Renal pelvis (tissue), 4 donors: Measurements from ENCODE around the gene GARNL3. TPM values are rescaled to one million over a fixed set of nuclear protein-coding genes. Genes with fewer than 3 reads are reported as not detected.

Experiments used
- DNase-seq: peaks from one replicate; pipeline ENCODE4 v3.0.0-alpha.2; 2013
- polyA plus RNA-seq, 3 donors: library from polyadenylated mRNA; unstranded; fragments of 120-200 nt; gene quantifications; one replicate each; pipeline ENCODE4 v1.2.1, GENCODE V29; 2013; ENCODE audit not compliant: insufficient read length in 3 of 3

GARNL3 gene
- polyA plus RNA-seq, 3 donors: 13.6 to 21.2 (median 18.9) TPM

DNA sequence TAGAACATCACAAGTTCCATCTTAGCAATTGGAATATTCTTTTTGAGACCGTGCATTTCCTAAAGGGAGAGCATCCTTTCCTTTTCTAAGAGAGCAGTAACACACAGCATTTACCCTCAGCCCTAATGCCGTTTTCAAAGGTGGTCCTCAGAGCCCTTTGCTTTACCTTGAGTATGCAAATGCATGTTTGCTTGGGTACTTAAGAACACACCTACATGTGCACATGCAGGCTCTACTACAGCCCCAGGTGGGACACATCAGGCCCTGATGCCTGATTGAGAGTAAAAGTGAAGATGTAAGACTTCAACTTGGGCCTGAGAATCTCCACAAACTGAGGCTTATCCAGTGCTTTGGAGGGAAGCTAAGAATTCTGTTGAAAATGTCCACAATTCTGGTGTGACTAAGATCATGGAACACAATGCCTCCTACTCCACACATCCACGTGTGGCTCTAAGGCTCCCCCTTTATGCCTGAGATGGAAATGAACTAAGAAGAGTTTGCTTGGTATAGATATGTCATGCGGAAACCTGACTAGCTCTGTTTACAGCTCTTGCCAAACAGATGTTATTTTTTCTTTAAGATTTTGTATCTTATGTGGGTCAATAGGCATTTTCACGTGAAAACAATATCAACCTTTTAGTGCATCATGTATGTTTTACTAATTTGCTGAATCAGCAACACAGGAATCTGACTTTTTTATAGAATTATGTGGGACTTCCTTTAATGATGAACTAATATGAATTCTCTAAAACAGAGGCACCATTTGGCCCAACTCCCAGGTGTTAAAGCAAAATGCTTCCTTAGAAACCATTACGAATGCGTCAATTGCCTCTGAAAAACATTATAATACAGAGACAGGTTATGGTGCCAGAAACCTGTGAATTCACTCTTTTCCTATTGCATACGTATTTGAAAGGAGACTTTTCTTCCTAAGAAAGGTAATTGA lies 83.5 kb downstream of the GARNL3 start:
- no peak for DNase-seq

DNA sequence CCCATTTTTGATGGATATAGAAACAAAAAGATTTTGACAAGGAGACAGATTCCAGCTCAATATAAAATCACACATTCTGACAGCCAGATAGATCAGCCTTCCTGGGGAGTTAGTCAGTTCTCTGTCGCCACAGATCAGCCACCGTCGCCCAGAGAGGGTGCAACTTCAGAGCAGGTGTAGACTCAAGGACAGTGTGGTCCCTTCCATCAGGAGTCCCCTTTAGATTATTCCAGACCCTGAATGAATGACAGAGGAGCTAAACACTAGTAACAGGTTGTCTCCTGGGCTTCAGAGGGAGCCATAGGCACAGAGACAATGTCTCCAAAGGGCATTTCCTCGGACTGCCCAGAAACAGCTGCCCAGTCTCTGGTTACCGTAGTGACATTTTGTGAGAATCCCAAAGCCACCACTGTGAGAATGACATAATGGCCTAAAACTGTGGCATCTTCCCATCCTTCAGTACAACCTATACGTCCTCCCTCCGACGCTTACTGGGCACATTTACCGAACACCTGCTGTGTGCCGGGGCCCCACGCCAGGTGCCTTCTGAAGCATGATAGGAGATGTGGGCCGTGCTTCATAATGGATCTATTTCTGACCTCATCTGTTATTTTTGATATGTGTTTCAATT lies 85.0 kb downstream of the GARNL3 start:
- no peak for DNase-seq

DNA sequence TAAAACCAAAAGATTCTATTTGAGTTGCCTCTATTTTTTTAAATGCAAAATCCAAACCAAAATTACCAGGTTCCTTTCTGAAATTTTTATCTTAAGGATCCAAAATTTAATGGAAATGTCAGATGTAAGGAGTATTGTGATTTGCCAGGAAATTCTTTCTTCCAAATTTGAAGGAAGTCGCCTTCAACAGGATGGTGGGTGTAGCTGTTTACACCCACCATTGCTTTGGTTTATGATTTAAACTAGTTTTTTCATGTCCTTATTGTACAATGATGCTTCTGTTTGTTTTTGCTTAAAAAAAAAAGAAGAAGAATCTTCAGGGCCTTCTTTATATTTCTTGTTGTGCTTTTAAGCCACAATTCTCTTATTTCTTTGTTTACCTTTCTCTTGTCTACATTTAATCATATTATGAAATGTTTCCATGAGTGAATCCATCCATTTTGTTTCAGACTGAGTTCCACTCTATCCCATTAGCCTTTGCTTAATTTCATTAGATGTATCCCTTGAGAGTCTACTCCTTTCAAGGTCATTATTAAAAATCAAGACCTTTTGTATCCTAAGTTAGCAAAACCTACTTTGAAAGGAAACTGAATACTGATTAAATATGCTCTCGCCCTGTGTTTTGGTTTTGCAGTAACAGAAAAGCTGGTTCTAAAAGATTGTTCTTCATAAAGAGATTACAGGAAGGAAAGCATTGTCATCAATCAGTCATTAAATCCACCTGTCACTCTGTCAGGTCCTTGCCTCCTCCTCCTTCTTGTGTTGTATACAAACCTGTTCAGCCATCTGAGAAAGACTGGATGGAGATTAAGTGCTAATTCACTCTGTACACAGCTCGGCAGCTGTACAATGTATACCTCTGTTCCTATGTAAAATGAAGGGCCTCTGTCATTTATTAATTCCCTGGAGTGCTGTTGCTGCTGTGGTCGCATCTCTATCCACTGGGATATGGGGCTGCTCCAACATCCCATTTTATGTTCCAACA lies 86.9 kb downstream of the GARNL3 start:
- no peak for DNase-seq

DNA sequence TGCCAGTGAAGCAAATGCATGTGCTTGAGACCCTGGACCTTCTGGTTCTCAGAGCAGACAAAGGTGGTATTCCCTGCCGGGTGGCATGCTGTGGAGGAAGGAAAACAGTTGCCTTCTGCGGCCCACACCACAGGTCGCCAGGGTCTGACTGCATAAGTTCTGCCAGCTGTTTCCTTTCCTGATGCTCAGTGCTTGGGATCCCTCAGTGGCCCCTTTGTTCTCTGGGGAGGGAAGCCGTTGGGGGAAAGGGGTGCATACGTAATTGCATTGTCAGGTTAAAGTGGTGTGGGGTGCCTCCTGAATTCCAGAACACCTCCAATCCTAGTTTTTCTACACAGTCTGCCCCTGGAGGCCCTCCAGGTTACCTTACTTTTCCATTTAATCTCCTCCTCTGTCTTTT lies 89.3 kb downstream of the GARNL3 start:
- DNase-seq: no peak

DNA sequence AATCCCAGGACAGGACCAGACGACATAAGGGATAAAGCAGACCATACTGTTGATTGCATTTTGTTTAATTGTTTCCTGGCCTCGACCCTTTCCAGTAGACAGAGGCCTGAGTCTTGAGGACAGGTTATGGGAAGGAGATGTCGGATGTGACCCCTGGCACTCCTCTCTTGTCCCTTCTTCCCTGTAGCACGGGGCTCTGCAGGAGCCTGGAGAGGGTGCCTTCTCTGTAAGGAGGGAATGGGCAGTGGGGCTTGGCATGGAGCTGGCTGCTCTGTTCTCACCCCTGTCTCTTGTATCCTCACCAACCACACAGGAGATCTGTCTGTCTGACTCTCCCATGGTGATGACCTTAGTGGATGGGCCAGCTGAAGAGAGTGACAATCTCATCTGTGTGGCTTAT lies 92.3 kb downstream of the GARNL3 start:
- no peak for DNase-seq

DNA sequence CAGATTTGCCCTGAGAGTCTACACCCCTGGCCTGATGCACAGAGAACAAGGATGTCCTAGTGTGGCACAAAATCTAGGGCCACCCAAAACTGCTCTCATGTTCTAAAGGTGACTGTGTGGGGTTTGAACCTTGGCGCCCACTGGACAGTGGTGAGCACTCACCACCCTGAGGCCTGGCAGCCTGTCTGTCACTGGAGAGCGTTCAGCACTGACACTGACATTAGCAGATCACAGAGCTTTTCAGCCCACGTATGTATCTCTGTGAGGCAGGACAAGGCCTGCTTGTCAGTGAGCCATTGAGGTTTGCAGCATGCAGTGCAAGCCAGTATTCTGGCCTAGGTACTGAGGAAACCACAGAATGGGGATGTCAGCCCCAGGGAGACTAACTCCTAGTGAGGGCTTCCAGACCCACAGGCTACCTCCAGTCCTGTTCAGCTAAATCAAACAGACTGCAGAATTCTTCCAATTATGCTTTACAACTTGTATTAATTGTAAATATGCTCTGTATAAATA lies 93.5 kb downstream of the GARNL3 start:
- DNase-seq: no peak

DNA sequence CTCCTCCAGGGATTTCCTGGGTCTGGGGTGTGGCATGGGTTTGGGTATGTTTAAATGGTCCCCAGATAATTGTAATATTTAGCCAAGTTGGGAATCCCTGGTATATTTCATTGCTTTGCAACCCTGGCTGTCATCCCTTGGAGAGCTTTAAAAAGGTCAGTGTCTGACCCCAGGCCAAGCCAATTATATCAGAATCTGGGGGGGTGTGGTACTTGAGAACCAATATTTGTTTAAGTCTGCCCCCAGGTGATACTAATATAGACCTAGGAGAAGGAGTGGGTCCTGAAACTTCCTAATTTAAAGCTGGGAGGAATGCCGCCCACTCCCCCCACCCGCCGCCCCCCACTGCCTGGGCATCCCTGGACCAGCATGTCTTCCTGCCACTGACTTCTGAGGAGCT lies 94.2 kb downstream of the GARNL3 start:
- no peak for DNase-seq

DNA sequence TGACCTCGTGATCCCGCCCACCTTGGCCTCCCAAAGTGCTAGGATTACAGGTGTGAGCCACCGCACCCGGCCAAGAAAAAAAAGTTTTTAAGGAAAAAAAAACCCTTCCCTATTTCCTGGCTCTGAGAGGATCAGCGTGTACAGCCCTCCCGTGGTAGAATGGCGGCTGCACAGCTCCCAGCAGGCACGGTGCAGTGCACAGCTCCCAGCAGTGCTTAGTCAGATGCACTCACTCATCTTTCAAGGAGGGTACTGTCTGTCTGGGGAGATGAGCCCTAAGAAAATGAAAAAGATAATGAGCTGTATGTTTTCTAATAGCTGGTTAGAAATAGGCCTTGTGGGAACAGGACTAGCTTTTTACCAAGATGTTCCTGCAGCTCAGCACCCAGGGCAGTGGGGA lies 95.7 kb downstream of the GARNL3 start:
- DNase-seq: no peak

DNA sequence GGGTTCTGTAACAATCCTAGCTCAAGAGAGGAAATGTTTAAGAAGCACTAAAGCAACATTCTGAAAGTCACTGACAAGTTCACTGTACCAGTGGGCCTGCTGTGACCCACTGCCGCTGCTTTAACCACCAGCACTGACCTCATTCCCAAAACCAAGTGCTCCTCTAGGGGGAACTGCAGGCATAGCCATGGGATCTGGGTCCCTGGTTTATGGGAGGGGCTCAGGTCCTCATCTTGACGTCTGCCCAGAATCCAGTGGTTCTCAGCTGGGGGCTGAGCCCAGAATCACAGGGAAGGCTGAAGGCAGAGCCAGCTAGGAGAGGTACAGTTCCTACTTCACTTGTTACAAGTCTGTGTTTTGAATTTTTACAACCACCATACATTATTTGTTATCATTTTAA lies 96.3 kb downstream of the GARNL3 start:
- no peak for DNase-seq

DNA sequence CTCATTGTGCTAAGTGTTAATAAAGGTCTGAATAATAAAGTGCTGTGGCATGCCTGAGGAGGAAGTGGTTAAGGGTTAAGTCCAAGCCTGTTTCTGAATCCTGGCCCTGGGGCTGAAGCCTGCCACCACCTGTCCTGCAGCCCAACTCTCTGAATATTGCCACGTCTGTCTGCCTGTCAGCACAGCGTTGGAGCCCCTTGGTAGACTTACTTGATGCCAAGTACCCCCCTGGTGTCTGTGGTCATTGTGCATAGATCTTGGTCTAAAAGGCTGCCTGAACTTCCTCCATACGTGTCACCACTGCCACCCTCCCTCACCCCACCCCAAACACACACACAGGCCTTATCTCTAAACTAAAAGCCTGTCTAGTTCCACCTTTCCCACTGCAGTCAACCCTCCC lies 97.0 kb downstream of the GARNL3 start:
- no peak for DNase-seq

DNA sequence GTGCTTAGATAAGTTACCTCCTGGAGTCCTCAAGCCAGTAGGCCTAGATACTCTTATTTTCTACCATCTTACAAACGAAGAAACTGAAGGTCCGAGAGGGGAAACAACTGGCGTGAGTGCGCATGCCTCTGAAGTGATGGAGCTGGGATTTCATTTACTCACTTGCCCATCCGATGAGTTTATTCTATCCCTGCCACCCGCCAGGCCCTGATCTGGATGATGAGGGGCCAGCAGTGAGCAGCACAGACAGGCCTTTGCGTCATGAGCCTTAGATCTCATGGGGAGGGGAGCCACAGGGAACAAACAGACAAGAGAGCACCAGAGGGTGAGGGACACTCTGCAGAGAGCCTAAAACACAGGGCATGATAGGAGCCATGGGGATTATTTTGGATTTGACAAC lies 98.3 kb downstream of the GARNL3 start:
- DNase-seq: no peak

DNA sequence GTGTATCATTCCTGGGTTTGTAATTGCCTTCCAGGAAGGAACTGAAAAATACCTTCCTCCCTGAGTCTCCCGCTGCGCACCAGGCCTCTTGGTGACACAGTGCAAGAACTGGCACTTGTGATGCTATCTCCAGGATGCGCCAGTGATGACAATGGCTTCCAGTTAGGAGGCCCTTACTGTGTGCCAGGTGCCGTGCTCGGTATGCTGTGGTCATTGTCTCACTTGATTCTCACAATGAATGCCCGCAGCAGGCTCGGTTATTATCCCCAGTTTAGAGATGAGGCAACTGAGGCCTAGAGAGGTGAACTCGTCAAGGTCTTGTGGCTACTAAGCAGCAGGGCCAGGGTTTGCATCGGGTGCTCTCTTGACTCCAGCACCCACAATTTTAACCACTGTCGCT lies 100.9 kb downstream of the GARNL3 start:
- no peak for DNase-seq

DNA sequence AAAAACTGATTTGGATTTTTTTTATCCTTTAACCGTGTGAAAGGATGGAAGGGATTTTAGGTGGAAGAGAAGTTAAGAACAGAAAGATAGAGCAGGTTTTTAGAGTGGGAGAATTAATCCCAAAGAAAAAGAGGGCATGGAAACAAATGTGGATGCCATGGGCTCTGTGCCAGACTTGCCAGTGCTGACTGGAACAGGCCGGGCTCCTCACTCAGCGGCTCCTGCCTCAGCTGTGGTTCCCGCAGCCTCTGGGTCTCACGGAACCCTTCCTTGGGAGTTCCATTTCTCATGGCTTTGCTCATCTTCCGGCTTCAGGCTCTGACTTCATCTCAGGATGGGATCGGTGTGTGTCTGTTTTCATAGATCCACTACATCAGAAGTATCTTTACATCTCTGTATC lies 102.0 kb downstream of the GARNL3 start:
- DNase-seq: no peak

DNA sequence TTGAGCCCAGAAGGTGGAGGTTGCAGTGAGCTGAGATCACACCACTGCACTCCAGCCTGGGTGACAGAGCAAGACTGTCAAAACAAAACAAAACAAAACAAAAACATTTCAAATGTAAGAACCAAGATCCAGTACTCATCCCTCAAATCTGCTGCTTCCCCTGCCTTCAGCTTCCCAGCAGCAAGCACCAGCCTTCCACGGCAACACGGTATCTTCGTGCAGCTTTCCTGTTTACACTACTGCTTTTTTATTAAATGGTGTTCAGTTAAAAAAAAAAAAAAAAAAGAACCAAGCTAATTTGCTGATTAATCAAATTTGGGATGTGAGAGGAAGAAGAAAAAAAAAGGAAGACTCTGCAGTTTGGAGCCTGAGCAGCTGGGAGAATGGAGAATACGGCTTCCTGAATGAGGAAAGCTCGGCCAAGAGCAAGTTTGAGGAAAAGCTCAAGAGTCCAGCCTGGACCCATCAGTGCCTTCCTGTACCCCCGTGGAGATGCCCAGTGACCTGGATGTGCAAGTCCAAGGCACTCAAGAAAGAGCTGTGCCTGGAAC lies 104.4 kb downstream of the GARNL3 start:
- no peak for DNase-seq

DNA sequence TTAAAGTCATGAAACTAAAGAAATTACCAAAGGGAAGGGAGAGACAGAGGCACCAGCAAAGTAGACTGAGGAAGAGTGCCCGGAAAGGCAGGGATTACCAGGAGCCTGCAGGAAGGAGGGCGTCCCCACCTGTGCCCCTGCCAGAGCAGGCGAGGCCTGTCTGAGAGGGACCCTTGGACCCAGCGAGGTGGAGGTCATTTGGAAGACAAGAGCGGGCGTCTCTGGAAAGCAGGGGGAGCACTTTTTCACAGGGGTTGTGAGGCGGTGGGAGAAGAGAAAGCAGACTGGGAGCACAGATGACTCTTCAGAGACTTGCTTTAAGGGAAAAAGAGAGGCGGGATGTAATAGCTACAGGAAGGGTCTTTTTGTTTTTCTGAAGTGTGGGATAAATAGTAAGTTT lies 104.9 kb downstream of the GARNL3 start:
- DNase-seq: no peak

DNA sequence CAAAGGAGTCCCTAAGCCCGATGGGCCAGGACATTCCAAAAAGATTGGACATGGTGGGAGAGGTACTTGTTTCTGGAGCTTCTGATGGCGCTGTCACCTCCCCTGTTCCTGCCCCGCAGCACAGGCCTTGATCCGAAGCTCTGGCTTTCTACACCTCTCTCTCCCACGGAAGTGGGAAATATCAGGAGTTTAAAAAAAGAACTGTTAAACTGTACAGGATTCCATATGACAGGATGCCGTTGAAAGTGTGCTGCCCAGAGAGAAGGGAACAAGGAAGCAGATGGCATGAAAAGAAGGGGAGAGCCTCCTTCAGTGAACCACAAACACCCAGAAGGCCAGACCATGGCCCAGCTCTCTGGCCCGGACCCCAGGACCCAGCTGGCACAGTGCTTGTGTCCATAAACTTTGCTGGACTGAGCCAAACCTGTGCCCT lies 105.6 kb downstream of the GARNL3 start:
- no peak for DNase-seq

DNA sequence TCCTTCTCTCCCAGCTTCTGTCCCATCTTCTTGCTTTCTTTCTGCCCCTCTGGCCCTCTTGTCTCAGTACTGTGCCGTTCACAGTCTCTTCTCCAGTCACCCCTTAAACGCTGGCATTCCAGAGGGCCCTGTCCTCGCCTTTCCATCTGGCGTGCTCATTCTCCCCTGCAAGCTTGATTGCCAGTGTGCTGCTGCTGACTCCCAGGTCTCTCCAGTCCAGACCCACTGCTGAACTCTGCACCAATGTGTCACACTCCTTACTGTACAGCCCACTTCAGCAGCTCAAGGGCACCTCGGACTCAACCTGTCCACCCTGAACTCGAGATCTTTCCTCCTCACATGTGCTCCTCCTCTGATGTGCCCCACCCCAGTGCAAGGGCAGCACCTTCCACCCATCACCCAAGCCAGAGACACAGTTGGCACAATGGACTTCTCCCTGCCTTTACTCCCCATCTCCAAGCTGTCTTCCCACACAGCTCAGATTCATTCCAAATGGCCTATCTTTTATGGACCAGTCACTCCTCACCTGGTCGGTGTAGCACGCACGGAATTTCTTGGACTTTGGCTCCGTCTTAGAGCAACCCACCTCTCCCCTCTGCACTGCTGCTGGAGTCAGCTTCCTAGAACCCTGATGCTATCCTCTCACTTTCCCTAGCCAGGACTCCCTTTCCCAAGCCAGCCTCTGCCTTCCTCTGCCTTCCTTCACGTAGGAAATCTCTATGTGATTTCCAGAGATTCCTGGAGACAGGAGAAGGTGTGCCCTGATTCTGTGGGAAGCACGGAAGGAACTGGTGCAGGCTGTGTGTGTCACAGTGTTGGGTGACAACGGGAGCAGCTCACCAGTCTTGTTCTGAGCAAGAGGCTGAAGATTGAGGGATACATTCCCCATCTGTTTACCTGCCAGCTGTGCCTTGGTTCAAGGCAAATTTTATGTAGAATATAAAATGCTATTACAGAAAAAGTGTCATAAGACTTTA lies 106.4 kb downstream of the GARNL3 start:
- no peak for DNase-seq

DNA sequence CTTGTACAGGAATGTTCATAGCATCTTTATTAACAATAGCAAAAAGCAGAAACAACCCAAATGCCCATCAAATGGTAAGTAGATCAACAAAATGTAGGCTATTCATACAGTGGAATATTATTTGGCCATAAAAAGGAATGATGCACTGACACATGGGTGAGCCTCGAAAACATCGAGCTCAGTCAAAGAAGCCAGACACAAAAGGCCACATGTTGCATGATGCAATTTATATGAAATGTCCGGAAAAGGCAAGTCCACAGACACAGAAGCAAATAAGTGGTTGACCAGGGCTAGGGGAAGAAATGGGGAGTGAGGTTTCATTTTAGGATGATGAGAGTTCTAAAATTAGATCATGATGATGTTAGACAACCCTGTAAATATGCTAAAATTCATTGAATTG lies 115.9 kb downstream of the GARNL3 start:
- no peak for DNase-seq

DNA sequence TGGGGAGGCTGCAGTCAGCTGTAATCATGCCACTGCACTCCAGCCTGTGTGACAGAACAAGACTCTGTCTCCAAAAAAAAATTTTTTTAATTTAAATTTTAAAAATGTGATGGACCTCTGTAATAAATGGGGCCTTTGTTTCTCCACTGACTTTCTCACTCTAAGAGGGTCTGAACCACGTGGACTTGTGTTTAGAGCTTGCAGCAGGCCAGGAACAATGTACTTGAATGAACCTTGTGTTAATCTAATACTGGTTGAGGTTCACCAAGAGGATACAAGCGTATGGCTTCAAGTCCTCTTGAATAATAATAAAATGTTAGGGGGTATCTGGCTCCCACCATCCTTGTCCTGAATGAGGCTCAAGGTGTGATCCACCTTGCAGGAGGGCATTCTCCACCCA lies 118.0 kb downstream of the GARNL3 start:
- no peak for DNase-seq

DNA sequence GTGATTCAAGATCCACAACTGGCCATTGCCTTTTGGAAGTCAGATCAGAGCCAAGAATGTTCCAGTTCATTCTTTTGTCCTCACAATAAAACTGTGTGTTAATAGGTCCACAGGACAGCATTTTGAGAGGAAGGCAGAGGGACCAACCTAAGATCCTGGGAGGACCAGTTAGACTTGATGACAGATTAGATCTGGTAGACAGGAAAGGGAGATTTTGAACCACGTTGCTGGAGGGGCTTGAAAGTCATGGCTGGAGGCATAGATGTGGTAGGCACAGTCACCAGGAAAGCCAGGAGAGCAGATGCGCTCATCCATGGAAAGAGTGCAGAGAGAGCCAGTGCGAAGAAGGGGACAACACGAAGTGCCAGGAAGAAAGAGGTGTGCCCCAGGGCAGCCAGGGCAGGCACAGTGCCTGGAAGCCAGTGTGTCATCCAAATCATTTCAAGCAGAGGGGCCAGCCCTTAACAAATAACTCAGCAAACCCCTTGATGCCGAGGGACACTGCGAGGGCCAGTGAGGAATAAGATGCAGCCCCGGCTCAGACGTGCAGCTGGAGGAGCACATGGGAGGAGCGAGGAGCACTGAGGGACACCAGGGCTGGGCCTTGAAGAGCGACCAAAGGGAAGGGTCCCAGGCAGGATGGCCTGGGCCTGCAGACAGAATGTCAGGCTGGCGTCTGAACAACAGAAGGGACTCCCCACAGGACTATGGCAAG lies 119.6 kb downstream of the GARNL3 start:
- DNase-seq: no peak
